HG03159 (cell line): Measurements from ENCODE around the gene ENO2.
A peak's percentile ranks its signal among the peaks of the same experiment; 100 is the strongest.

ENCODE experiments used
- ATAC-seq: cut with Tn5 transposase; IDR thresholded peaks from one replicate; pipeline ENCODE4 v1.9.1; 2021; ENCODE audit warnings: mild to moderate bottlenecking, moderate library complexity; ENCODE audit not compliant: unreplicated experiment

Gene ENO2

GRCh38 chr12:6959058-6959804 lies 44.9 kb downstream of the ENO2 start:
- ATAC-seq = peak; percentile 54

GRCh38 chr12:6959805-6960592 lies 45.6 kb downstream of the ENO2 start:
- no peak for ATAC-seq

- no peak for ATAC-seq
These were observed 46.4 kb downstream of the ENO2 start for GRCh38 chr12:6960593-6961277.

GRCh38 chr12:6961278-6961694 lies 46.9 kb downstream of the ENO2 start:
- no peak for ATAC-seq

- no peak for ATAC-seq
These were observed 47.4 kb downstream of the ENO2 start for GRCh38 chr12:6961695-6962284.

GRCh38 chr12:6962285-6963015 lies 48.1 kb downstream of the ENO2 start:
- no peak for ATAC-seq

GRCh38 chr12:6963016-6963731 lies 48.8 kb downstream of the ENO2 start:
- no peak for ATAC-seq

- no peak for ATAC-seq
These were observed 49.5 kb downstream of the ENO2 start for GRCh38 chr12:6963791-6964413.

GRCh38 chr12:6964605-6965025 lies 50.2 kb downstream of the ENO2 start:
- ATAC-seq = no peak

GRCh38 chr12:6965026-6965661 lies 50.8 kb downstream of the ENO2 start:
- peak; percentile 37 for ATAC-seq

GRCh38 chr12:6965714-6966113 lies 51.3 kb downstream of the ENO2 start:
- no peak for ATAC-seq

- no peak for ATAC-seq
These were observed 52.0 kb downstream of the ENO2 start for GRCh38 chr12:6966351-6966750.

- no peak for ATAC-seq
These were observed 53.3 kb downstream of the ENO2 start for GRCh38 chr12:6967651-6968100.

- ATAC-seq = no peak
These were observed 54.0 kb downstream of the ENO2 start for GRCh38 chr12:6968426-6968825.

- peak; percentile 17 for ATAC-seq
These were observed 55.7 kb downstream of the ENO2 start for GRCh38 chr12:6970096-6970527.
